Measurements from ENCODE around the gene LAMC3.

GRCh38 chr9:130998597-130999244 is 10.3 kb upstream of the LAMC3 start:
- TF ChIP-seq GABPA (tag; conservative IDR thresholded peaks at IDR 0.05; ENCODE audit: low read depth) (no peak), E2F4 (CRISPR knock-in tag; IDR thresholded peaks at IDR 0.05; ENCODE audit: low read depth) (no peak)

All from K562 (cell line).